Measurements from ENCODE around the gene TEX19. TPM values are rescaled to one million over a fixed set of nuclear protein-coding genes. Genes with fewer than 3 reads are reported as not detected.

The TEX19 gene
- total RNA-seq, 1 donor from 2014 or later: not detected

GRCh38 chr17:82328141-82328993, 30.7 kb upstream of the TEX19 start:
- DNase-seq: no peak

GRCh38 chr17:82328994-82329507, 30.0 kb upstream of the TEX19 start:
- ATAC-seq (no peak), DNase-seq (no peak)
- no peaks in the 10 kb centered on the region for H3K9me3 ChIP-seq
- H3K4me1 ChIP-seq: peaks cover 34% of the 10 kb centered on the region
- intact Hi-C loops (cut with DNase I): no loop called here
- H3K27ac ChIP-seq: no peak overlapping the region
- peaks cover 7% of the 10 kb centered on the region for H3K36me3 ChIP-seq
- no peak overlapping the region for H3K4me3 ChIP-seq
- no peaks in the 10 kb centered on the region for H3K27me3 ChIP-seq (ENCODE audit: low read depth)
- TF ChIP-seq, protein P1, sequence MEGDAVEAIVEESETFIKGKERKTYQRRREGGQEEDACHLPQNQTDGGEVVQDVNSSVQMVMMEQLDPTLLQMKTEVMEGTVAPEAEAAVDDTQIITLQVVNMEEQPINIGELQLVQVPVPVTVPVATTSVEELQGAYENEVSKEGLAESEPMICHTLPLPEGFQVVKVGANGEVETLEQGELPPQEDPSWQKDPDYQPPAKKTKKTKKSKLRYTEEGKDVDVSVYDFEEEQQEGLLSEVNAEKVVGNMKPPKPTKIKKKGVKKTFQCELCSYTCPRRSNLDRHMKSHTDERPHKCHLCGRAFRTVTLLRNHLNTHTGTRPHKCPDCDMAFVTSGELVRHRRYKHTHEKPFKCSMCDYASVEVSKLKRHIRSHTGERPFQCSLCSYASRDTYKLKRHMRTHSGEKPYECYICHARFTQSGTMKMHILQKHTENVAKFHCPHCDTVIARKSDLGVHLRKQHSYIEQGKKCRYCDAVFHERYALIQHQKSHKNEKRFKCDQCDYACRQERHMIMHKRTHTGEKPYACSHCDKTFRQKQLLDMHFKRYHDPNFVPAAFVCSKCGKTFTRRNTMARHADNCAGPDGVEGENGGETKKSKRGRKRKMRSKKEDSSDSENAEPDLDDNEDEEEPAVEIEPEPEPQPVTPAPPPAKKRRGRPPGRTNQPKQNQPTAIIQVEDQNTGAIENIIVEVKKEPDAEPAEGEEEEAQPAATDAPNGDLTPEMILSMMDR (IDR thresholded peaks at IDR 0.05): no peak

More at GRCh38 chr17:82328141-82328993, 30.7 kb upstream of the TEX19 start:
- H3K4me3 ChIP-seq: no peak overlapping the region
- peaks cover 32% of the 10 kb centered on the region for H3K4me1 ChIP-seq
- no peaks in the 10 kb centered on the region for H3K9me3 ChIP-seq
- no peaks in the 10 kb centered on the region for H3K27me3 ChIP-seq (ENCODE audit: low read depth)
- ATAC-seq: no peak
- H3K36me3 ChIP-seq: peaks cover 7% of the 10 kb centered on the region
- no peak overlapping the region for H3K27ac ChIP-seq
- TF ChIP-seq, protein P1 (IDR thresholded peaks at IDR 0.05): no peak
- intact Hi-C loops (cut with DNase I): no loop called here

GRCh38 chr17:82329683-82330321, 29.2 kb upstream of the TEX19 start:
- no peaks in the 10 kb centered on the region for H3K9me3 ChIP-seq
- TF ChIP-seq, protein P1 (IDR thresholded peaks at IDR 0.05): no peak
- H3K27me3 ChIP-seq (ENCODE audit: low read depth): no peaks in the 10 kb centered on the region
- no peak overlapping the region for H3K4me3 ChIP-seq
- peaks cover 41% of the 10 kb centered on the region for H3K4me1 ChIP-seq
- no peak overlapping the region for H3K27ac ChIP-seq
- DNase-seq: no peak
- intact Hi-C loops (cut with DNase I): no loop called here
- ATAC-seq: no peak
- peaks cover 7% of the 10 kb centered on the region for H3K36me3 ChIP-seq

DNA sequence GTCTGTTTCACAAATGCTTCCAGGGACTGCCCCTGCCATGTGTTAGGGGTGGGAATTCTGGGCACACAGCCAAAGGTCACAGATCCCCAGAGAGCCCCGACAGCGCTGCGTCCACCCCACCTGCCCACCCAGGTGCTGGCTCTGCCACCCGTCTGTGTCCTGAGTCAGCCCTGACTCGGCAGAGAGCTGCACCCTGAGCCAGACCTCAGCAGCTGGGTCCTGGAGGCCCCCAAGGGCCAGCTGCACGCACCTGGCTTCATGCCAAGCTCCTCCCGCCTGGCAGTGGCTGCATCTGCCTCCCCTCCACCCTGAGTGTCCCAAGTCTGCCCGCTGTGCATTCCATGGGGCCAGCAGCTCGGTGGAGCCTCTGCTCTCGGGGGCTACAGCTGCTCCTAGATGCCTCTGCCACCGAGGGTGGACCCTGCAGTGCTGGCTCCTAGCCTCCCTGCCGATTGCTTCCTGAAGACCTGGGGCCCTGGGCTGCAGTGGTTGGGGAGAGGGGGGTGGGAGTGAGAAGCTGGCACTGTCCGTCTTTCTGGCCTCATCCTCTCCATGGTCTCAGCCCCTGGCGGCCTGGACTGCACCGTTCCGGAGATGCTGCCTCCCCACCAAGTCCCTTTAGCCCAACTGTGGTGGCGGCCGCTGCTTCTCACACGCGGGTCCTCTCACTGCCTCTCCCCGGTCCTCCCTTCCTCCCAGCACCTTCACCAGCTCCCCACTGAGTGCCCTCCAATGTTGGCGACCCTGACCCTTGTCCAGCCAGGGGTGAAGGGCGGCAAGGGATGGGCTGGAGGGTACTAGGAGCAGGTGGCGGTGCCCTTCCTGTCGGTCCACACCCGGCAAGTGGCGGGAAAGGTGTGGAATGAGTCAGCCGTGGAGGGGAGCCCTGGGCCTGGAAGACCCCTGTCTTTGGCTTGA, 28.5 kb upstream of the TEX19 start:
- Histone ChIP-seq H3K9me3 (no peaks in the 10 kb centered on the region), H3K27me3 (ENCODE audit: low read depth) (no peaks in the 10 kb centered on the region), H3K27ac (no peak overlapping the region), H3K36me3 (peaks cover 7% of the 10 kb centered on the region), H3K4me1 (peaks cover 49% of the 10 kb centered on the region), H3K4me3 (no peak overlapping the region)
- DNase-seq: peak; percentile 57
- intact Hi-C loops (cut with DNase I): no loop called here
- TF ChIP-seq, protein P1 (IDR thresholded peaks at IDR 0.05): no peak
- ATAC-seq: no peak

GRCh38 chr17:82331345-82331939, 27.6 kb upstream of the TEX19 start:
- DNase-seq (no peak), ATAC-seq (no peak)
- TF ChIP-seq, protein P1 (IDR thresholded peaks at IDR 0.05): no peak
- H3K4me1 ChIP-seq: peaks cover 56% of the 10 kb centered on the region
- H3K27me3 ChIP-seq (ENCODE audit: low read depth): no peaks in the 10 kb centered on the region
- H3K36me3 ChIP-seq: peaks cover under 1% of the 10 kb centered on the region
- H3K9me3 ChIP-seq: no peaks in the 10 kb centered on the region
- H3K27ac ChIP-seq: no peak overlapping the region
- intact Hi-C loops (cut with DNase I): no loop called here
- H3K4me3 ChIP-seq: no peak overlapping the region

Measured in lower lobe of right lung (tissue), 2 donors.